Progenitor cell of endocrine pancreas (in vitro differentiated cells): ENCODE results near the gene PDE5A. TPM values are rescaled to one million over a fixed set of nuclear protein-coding genes. Genes with fewer than 3 reads are reported as not detected.
"Not testable (repeated sequence)": the region's sequence is repeated elsewhere in the genome, so short reads cannot be mapped to it uniquely, and the experiment has no call there.

Experiments
- DNase-seq: peaks from one replicate; pipeline ENCODE4 v3.0.0; 2021; ENCODE audit warnings: low spot score; ENCODE audit not compliant: unreplicated experiment
- H3K27ac Mint-ChIP-seq: 2 replicates; pipeline ENCODE4 v1.8.0; 2021; ENCODE audit warnings: mild to moderate bottlenecking, moderate library complexity, mixed read lengths
- H3K27me3 Mint-ChIP-seq: 2 replicates; pipeline ENCODE4 v1.8.0; 2021; ENCODE audit warnings: mixed read lengths
- H3K36me3 Mint-ChIP-seq: 2 replicates; pipeline ENCODE4 v1.8.0; 2022; ENCODE audit warnings: mixed read lengths; ENCODE audit not compliant: insufficient read depth
- H3K4me1 Mint-ChIP-seq: 2 replicates; pipeline ENCODE4 v1.8.0; 2021; ENCODE audit warnings: low read depth, mixed read lengths
- H3K4me3 Mint-ChIP-seq: 2 replicates; pipeline ENCODE4 v1.8.0; 2021; ENCODE audit warnings: low read depth, mild to moderate bottlenecking, moderate library complexity, mixed read lengths
- H3K9me3 Mint-ChIP-seq: 2 replicates; pipeline ENCODE4 v1.8.0; 2021; ENCODE audit warnings: low read depth, mixed read lengths
- CTCF ChIP-seq: fragments of 200-600 bp; sonication (generic); IDR thresholded peaks from one replicate; pipeline ENCODE4 v1.5.0; 2021; ENCODE audit warnings: antibody characterized with exemption, mild to moderate bottlenecking; ENCODE audit not compliant: unreplicated experiment
- total RNA-seq: library from RNA; stranded (reverse); gene quantifications from 2 replicates; pipeline ENCODE4 v1.2.1, GENCODE V29; 2021

The PDE5A gene
- total RNA-seq, 1 donor from 2014 or later = 44.6 TPM

GRCh38 chr4:119646347-119647071, 17.9 kb upstream of the PDE5A start:
- no peak for DNase-seq
- Mint-ChIP-seq H3K27ac (no peak overlapping the region), H3K9me3 (peaks cover 4% of the 10 kb centered on the region), H3K4me1 (peaks cover 4% of the 10 kb centered on the region), H3K27me3 (no peaks in the 10 kb centered on the region), H3K36me3 (no peaks in the 10 kb centered on the region), H3K4me3 (no peak overlapping the region)
- TF ChIP-seq CTCF = no peak

GRCh38 chr4:119643306-119644042, 14.9 kb upstream of the PDE5A start:
- H3K27me3 Mint-ChIP-seq = no peaks in the 10 kb centered on the region
- H3K9me3 Mint-ChIP-seq = peaks cover 4% of the 10 kb centered on the region
- TF ChIP-seq CTCF = no peak
- H3K27ac Mint-ChIP-seq = no peak overlapping the region
- H3K36me3 Mint-ChIP-seq = no peaks in the 10 kb centered on the region
- peaks cover 11% of the 10 kb centered on the region for H3K4me1 Mint-ChIP-seq
- no peak for DNase-seq
- H3K4me3 Mint-ChIP-seq = no peak overlapping the region

GRCh38 chr4:119641765-119642164, 13.2 kb upstream of the PDE5A start:
- no peak overlapping the region for H3K4me3 Mint-ChIP-seq
- TF ChIP-seq CTCF = no peak
- H3K9me3 Mint-ChIP-seq = no peaks in the 10 kb centered on the region
- peaks cover 8% of the 10 kb centered on the region for H3K4me1 Mint-ChIP-seq
- no peaks in the 10 kb centered on the region for H3K36me3 Mint-ChIP-seq
- no peak for DNase-seq
- no peak overlapping the region for H3K27ac Mint-ChIP-seq
- no peaks in the 10 kb centered on the region for H3K27me3 Mint-ChIP-seq

- Mint-ChIP-seq H3K4me1 (peaks cover 8% of the 10 kb centered on the region), H3K36me3 (no peaks in the 10 kb centered on the region), H3K9me3 (no peaks in the 10 kb centered on the region), H3K27me3 (no peaks in the 10 kb centered on the region), H3K4me3 (no peak overlapping the region), H3K27ac (no peak overlapping the region)
- DNase-seq = no peak
- no peak for TF ChIP-seq CTCF
Measured at GRCh38 chr4:119638359-119638758, 9.8 kb upstream of the PDE5A start.

- H3K27me3 Mint-ChIP-seq, H3K9me3 Mint-ChIP-seq, H3K4me3 Mint-ChIP-seq, DNase-seq, H3K27ac Mint-ChIP-seq, H3K4me1 Mint-ChIP-seq, H3K36me3 Mint-ChIP-seq: not testable (repeated sequence)
Measured at GRCh38 chr4:119636851-119637250, 8.2 kb upstream of the PDE5A start.
